K562 (cell line): ENCODE results near the gene PRKACA. TPM values are rescaled to one million over a fixed set of nuclear protein-coding genes. Genes with fewer than 3 reads are reported as not detected.
A peak's percentile ranks its signal among the peaks of the same experiment; 100 is the strongest.

ENCODE experiments used
- HSF4 ChIP-seq: fragments of 250-450 bp; sonication (Bioruptor Pico); IDR thresholded peaks from 2 replicates; pipeline ENCODE4 v2.1.2; 2022; ENCODE audit warnings: mild to moderate bottlenecking, moderate library complexity, borderline replicate concordance
- MAZ ChIP-seq, 2 experiments: fragments of 450-650 bp in 1 of 2; sonication (generic) in 1 of 2; formaldehyde crosslinking; IDR thresholded peaks in 1 of 2; conservative IDR thresholded peaks in 1 of 2; 2 replicates each; pipeline versions ENCODE4 v1.4.0 to v1.5.0; 2020; ENCODE audit warnings: mild to moderate bottlenecking in 1 of 2, missing genetic modification reagents in 1 of 2
- TCFL5 ChIP-seq: fragments of 250-450 bp; sonication (Bioruptor Pico); conservative IDR thresholded peaks from 2 replicates; pipeline ENCODE4 v1.6.1; 2021; ENCODE audit warnings: mild to moderate bottlenecking, moderate library complexity, matching md5 sums
- polyA plus RNA-seq, 8 experiments: library from polyadenylated mRNA; depleted of rRNA in 4 of 8; stranded (reverse) in 5 of 8; unstranded in 3 of 8; fragments of >200 nt; fragmentation: Nextera tagmentation in 2 of 8; fragmentation: Illumina TruSeq in 1 of 8; extraction: Ambion mirVana in 2 of 8; extraction: Trizol in 1 of 8; gene quantifications; 2 replicates each; pipeline versions ENCODE4 v1.2.1 to v1.2.3, GENCODE V29; 2011 to 2014; ENCODE audit warnings: inconsistent platforms in 1 of 8, missing spikeins in 1 of 8
- total RNA-seq, 7 experiments: library from RNA; depleted of rRNA in 6 of 7; stranded (reverse); fragments of >200 nt in 6 of 7; fragmentation: Illumina TruSeq in 2 of 7; extraction: Trizol in 2 of 7; gene quantifications; 2 replicates each; pipeline versions ENCODE4 v1.2.1 to v1.2.3, GENCODE V29; 2011 to 2021; ENCODE audit warnings: low replicate concordance in 1 of 7
- TF ChIP-seq, protein P1 (sequence below): fragments of 450-650 bp; IDR thresholded peaks from 2 replicates; pipeline ENCODE4 v1.7.1; 2018; ENCODE audit warnings: mild to moderate bottlenecking, low read depth; ENCODE audit not compliant: partially characterized antibody
- TF ChIP-seq, protein P2 (sequence below): fragments of 450-650 bp; IDR thresholded peaks from 2 replicates; pipeline ENCODE4 v1.6.1; 2016; ENCODE audit warnings: mild to moderate bottlenecking, moderate library complexity
- TF ChIP-seq, protein P3 (sequence below): fragments of 250-450 bp; sonication (Bioruptor Pico); IDR thresholded peaks from 2 replicates; pipeline ENCODE4 v1.5.0; 2021; ENCODE audit warnings: mild to moderate bottlenecking, moderate library complexity

Gene PRKACA
- total and polyA plus RNA-seq, 9 of the 15 experiments (the other 6 are each of a cell fraction or from before 2014, with no cell fraction given), result 1.2 to 63.1 (median 13.0) TPM

DNA sequence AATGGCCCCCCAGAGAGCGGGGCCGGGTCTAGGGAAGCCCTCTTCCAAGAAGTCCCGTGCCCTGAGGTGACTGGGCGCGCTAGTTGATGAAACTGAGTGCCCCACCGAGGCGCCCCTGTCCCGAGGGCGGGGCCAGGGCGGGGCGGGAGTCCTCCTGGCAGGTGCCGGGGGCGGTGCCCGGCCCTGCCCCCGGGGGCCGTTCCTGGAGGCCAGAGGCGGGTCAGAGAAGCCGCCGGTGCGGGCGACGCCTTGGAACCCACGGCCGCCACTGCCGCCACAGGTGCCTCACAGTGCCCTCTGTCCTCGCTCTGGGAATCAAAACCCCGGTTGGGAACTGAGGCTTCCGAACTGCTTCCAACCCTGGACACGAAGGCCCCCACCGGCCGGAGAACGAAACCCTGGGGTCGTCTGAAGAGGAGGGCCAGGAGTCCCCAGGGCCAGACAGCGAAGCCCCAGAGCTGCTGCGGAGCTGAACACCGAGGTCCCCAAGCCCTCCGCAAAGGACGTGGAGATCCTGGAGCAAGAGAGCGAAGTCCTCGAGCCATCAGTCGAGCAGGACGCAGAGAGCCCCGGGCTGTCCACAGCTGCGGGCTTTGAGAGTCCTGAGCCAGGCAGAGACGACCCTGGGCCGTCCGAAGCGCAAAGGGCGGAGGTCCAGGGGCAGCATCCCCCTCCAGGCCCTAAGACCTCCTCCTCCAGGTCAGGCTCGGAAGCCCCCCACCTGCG lies 44.9 kb downstream of the PRKACA start, which contains the start of gene MISP3 (continued):
- TF ChIP-seq, protein P1, sequence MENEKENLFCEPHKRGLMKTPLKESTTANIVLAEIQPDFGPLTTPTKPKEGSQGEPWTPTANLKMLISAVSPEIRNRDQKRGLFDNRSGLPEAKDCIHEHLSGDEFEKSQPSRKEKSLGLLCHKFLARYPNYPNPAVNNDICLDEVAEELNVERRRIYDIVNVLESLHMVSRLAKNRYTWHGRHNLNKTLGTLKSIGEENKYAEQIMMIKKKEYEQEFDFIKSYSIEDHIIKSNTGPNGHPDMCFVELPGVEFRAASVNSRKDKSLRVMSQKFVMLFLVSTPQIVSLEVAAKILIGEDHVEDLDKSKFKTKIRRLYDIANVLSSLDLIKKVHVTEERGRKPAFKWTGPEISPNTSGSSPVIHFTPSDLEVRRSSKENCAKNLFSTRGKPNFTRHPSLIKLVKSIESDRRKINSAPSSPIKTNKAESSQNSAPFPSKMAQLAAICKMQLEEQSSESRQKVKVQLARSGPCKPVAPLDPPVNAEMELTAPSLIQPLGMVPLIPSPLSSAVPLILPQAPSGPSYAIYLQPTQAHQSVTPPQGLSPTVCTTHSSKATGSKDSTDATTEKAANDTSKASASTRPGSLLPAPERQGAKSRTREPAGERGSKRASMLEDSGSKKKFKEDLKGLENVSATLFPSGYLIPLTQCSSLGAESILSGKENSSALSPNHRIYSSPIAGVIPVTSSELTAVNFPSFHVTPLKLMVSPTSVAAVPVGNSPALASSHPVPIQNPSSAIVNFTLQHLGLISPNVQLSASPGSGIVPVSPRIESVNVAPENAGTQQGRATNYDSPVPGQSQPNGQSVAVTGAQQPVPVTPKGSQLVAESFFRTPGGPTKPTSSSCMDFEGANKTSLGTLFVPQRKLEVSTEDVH, result no peak
- TF ChIP-seq, protein P2, sequence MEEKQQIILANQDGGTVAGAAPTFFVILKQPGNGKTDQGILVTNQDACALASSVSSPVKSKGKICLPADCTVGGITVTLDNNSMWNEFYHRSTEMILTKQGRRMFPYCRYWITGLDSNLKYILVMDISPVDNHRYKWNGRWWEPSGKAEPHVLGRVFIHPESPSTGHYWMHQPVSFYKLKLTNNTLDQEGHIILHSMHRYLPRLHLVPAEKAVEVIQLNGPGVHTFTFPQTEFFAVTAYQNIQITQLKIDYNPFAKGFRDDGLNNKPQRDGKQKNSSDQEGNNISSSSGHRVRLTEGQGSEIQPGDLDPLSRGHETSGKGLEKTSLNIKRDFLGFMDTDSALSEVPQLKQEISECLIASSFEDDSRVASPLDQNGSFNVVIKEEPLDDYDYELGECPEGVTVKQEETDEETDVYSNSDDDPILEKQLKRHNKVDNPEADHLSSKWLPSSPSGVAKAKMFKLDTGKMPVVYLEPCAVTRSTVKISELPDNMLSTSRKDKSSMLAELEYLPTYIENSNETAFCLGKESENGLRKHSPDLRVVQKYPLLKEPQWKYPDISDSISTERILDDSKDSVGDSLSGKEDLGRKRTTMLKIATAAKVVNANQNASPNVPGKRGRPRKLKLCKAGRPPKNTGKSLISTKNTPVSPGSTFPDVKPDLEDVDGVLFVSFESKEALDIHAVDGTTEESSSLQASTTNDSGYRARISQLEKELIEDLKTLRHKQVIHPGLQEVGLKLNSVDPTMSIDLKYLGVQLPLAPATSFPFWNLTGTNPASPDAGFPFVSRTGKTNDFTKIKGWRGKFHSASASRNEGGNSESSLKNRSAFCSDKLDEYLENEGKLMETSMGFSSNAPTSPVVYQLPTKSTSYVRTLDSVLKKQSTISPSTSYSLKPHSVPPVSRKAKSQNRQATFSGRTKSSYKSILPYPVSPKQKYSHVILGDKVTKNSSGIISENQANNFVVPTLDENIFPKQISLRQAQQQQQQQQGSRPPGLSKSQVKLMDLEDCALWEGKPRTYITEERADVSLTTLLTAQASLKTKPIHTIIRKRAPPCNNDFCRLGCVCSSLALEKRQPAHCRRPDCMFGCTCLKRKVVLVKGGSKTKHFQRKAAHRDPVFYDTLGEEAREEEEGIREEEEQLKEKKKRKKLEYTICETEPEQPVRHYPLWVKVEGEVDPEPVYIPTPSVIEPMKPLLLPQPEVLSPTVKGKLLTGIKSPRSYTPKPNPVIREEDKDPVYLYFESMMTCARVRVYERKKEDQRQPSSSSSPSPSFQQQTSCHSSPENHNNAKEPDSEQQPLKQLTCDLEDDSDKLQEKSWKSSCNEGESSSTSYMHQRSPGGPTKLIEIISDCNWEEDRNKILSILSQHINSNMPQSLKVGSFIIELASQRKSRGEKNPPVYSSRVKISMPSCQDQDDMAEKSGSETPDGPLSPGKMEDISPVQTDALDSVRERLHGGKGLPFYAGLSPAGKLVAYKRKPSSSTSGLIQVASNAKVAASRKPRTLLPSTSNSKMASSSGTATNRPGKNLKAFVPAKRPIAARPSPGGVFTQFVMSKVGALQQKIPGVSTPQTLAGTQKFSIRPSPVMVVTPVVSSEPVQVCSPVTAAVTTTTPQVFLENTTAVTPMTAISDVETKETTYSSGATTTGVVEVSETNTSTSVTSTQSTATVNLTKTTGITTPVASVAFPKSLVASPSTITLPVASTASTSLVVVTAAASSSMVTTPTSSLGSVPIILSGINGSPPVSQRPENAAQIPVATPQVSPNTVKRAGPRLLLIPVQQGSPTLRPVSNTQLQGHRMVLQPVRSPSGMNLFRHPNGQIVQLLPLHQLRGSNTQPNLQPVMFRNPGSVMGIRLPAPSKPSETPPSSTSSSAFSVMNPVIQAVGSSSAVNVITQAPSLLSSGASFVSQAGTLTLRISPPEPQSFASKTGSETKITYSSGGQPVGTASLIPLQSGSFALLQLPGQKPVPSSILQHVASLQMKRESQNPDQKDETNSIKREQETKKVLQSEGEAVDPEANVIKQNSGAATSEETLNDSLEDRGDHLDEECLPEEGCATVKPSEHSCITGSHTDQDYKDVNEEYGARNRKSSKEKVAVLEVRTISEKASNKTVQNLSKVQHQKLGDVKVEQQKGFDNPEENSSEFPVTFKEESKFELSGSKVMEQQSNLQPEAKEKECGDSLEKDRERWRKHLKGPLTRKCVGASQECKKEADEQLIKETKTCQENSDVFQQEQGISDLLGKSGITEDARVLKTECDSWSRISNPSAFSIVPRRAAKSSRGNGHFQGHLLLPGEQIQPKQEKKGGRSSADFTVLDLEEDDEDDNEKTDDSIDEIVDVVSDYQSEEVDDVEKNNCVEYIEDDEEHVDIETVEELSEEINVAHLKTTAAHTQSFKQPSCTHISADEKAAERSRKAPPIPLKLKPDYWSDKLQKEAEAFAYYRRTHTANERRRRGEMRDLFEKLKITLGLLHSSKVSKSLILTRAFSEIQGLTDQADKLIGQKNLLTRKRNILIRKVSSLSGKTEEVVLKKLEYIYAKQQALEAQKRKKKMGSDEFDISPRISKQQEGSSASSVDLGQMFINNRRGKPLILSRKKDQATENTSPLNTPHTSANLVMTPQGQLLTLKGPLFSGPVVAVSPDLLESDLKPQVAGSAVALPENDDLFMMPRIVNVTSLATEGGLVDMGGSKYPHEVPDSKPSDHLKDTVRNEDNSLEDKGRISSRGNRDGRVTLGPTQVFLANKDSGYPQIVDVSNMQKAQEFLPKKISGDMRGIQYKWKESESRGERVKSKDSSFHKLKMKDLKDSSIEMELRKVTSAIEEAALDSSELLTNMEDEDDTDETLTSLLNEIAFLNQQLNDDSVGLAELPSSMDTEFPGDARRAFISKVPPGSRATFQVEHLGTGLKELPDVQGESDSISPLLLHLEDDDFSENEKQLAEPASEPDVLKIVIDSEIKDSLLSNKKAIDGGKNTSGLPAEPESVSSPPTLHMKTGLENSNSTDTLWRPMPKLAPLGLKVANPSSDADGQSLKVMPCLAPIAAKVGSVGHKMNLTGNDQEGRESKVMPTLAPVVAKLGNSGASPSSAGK, result peak; percentile 57; the same call in 1 of the 2 replicates
- no peak for TF ChIP-seq HSF4 (CRISPR knock-in tag)
- TF ChIP-seq TCFL5 (CRISPR knock-in tag), result no peak
- TF ChIP-seq, protein P3, sequence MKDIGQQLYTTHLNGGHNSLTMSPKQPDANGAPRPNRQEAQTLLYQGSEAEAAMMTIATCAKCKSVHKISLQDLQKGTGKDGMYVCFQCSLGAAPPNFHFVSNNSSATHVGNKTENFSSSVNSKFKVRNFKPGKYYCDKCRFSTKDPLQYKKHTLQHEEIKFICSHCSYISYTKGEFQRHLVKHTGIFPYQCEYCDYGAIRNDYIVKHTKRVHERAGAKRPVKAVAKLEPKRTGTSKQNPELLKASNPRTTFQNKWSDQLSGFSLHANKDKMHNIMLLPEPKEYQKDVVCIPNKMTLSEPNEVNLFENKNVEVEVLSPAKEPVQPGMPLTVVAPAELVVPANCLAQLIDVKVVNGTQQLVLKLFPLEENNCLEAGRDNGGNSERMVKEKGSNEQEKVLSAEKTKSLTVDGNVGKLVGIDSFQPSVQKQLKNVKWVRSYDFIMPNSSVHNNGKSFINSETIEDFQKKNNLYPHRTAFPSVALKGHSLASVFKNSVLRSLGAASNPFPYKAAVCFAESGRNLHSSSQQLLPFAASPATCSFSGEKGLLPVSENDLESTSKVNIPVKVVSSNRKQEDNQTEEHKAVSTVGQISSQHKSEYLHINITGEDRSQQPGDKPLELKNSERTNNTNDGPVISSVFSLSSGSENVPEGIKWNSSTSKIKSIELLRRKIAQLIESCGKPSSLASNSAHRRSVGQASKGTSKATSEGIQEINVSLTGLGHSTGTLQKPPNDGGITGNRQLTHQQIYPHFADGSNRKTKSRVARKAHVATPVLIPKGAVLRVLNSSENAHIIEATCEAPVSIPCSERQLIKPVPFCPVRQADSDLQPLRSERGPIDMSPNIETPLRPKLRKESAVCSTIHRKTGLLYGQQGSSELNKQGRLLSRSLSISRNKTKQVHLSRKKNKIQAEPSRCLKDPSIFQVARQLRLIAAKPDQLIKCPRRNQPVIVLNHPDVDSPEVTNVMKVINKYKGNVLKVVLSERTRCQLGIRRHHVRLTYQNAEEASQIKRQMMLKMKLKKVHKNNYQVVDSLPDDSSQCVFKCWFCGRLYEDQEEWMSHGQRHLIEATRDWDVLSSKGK (CRISPR knock-in tag), result no peak
- TF ChIP-seq MAZ (CRISPR knock-in tag; conservative IDR thresholded peaks at IDR 0.05 in 1 of 2, IDR thresholded peaks at IDR 0.05 in 1 of 2), result peak in 1 of 2 experiments; percentile 22; a peak in 1 of 4 replicates
